CD4-positive, alpha-beta T cell treated with Interferon gamma for 1 hour (primary cell): ENCODE results near the gene UBASH3A.

Experiments
- DNase-seq: peaks from one replicate; pipeline ENCODE4 v3.0.0-alpha.2; 2020

The UBASH3A gene

GRCh38 chr21:42403611-42404231, at the start of gene UBASH3A:
UBASH3A (plus strand) TSS chr21:42403902; CDS start chr21:42403946, 44 bp downstream.
- peak; percentile 34 for DNase-seq

GRCh38 chr21:42356046-42356445, 47.7 kb upstream of the UBASH3A start:
- no peak for DNase-seq

- DNase-seq: no peak
Measured at GRCh38 chr21:42356650-42357049, 47.1 kb upstream of the UBASH3A start.

GRCh38 chr21:42357307-42357706, 46.4 kb upstream of the UBASH3A start:
- DNase-seq: no peak

- no peak for DNase-seq
Measured at GRCh38 chr21:42358261-42358660, 45.4 kb upstream of the UBASH3A start.

GRCh38 chr21:42358937-42359336, 44.8 kb upstream of the UBASH3A start:
- DNase-seq: no peak

- no peak for DNase-seq
Measured at GRCh38 chr21:42360317-42360716, 43.4 kb upstream of the UBASH3A start.

GRCh38 chr21:42361286-42361685, 42.4 kb upstream of the UBASH3A start:
- no peak for DNase-seq

- no peak for DNase-seq
Measured at GRCh38 chr21:42362198-42362597, 41.5 kb upstream of the UBASH3A start.

GRCh38 chr21:42362700-42363099, 41.0 kb upstream of the UBASH3A start:
- DNase-seq: no peak

- DNase-seq: no peak
Measured at GRCh38 chr21:42363312-42363711, 40.4 kb upstream of the UBASH3A start.

- DNase-seq: no peak
Measured at GRCh38 chr21:42364304-42364865, 39.3 kb upstream of the UBASH3A start.

- no peak for DNase-seq
Measured at GRCh38 chr21:42365770-42366169, 37.9 kb upstream of the UBASH3A start.

GRCh38 chr21:42366292-42367010, 37.3 kb upstream of the UBASH3A start, which contains the start of gene TFF1:
TFF1 (minus strand) TSS chr21:42366535; CDS start chr21:42366495, 40 bp downstream.
- no peak for DNase-seq

- DNase-seq: no peak
Measured at GRCh38 chr21:42367367-42368165, 36.1 kb upstream of the UBASH3A start.

GRCh38 chr21:42369821-42370220, 33.9 kb upstream of the UBASH3A start:
- no peak for DNase-seq

- no peak for DNase-seq
Measured at GRCh38 chr21:42370894-42371654, 32.6 kb upstream of the UBASH3A start.

- DNase-seq: no peak
Measured at GRCh38 chr21:42373196-42373907, 30.4 kb upstream of the UBASH3A start.

GRCh38 chr21:42373908-42374455, 29.7 kb upstream of the UBASH3A start:
- no peak for DNase-seq

- no peak for DNase-seq
Measured at GRCh38 chr21:42374457-42374856, 29.2 kb upstream of the UBASH3A start.

GRCh38 chr21:42374864-42375499, 28.7 kb upstream of the UBASH3A start:
- DNase-seq: no peak
